HepG2 (cell line): ENCODE data around the gene GRID1. TPM values are rescaled to one million over a fixed set of nuclear protein-coding genes. Genes with fewer than 3 reads are reported as not detected.
A peak's percentile ranks its signal among the peaks of the same experiment; 100 is the strongest.

Source experiments
- AKAP8 ChIP-seq: sonication (generic); formaldehyde crosslinking; IDR thresholded peaks from 2 replicates; pipeline ENCODE4 v1.5.1; 2020; ENCODE audit warnings: mild to moderate bottlenecking, missing genetic modification reagents
- BCL6 ChIP-seq: IDR thresholded peaks from 2 replicates; pipeline ENCODE4 v1.6.1; 2016; ENCODE audit warnings: missing genetic modification reagents, missing compliant biosample characterization
- FUBP1 ChIP-seq: sonication (generic); formaldehyde crosslinking; IDR thresholded peaks from 2 replicates; pipeline ENCODE4 v1.5.1; 2020; ENCODE audit warnings: missing genetic modification reagents, mild to moderate bottlenecking, borderline replicate concordance
- GZF1 ChIP-seq: sonication (generic); formaldehyde crosslinking; IDR thresholded peaks from 2 replicates; pipeline ENCODE4 v1.5.1; 2020; ENCODE audit warnings: mild to moderate bottlenecking, missing genetic modification reagents
- HNRNPK ChIP-seq: fragments of 200-400 bp; formaldehyde crosslinking; IDR thresholded peaks from 2 replicates; pipeline ENCODE4 v1.6.1; 2018; ENCODE audit warnings: low read length, low read depth, moderate library complexity, mild to moderate bottlenecking; ENCODE audit not compliant: poor library complexity, severe bottlenecking
- JUND ChIP-seq: sonication (generic); formaldehyde crosslinking; IDR thresholded peaks from 2 replicates; pipeline ENCODE4 v1.8.0; 2022; ENCODE audit warnings: mild to moderate bottlenecking, missing genetic modification reagents
- KDM5B ChIP-seq: sonication (generic); formaldehyde crosslinking; IDR thresholded peaks from 2 replicates; pipeline ENCODE4 v1.4.0; 2020; ENCODE audit warnings: missing genetic modification reagents, mild to moderate bottlenecking, borderline replicate concordance
- NCOA5 ChIP-seq: sonication (generic); formaldehyde crosslinking; IDR thresholded peaks from 2 replicates; pipeline ENCODE4 v1.4.0; 2020; ENCODE audit warnings: missing genetic modification reagents
- NR1H2 ChIP-seq: sonication (generic); formaldehyde crosslinking; IDR thresholded peaks from 2 replicates; pipeline ENCODE4 v1.8.1; 2022; ENCODE audit warnings: low read depth, missing genetic modification reagents, borderline replicate concordance
- PCBP2 ChIP-seq: fragments of 200-400 bp; formaldehyde crosslinking; optimal IDR thresholded peaks from 2 replicates; pipeline ENCODE3; 2018; ENCODE audit warnings: low read length, low read depth; ENCODE audit not compliant: poor library complexity, severe bottlenecking
- POLR2A ChIP-seq, 2 experiments: IDR thresholded peaks; 2 replicates each; pipeline ENCODE4 v1.6.1; 2011; ENCODE audit warnings: low read depth in 2 of 2, low read length in 2 of 2, mild to moderate bottlenecking in 1 of 2, moderate library complexity in 1 of 2; ENCODE audit not compliant: insufficient read depth in 1 of 2
- REPIN1 ChIP-seq: sonication (generic); formaldehyde crosslinking; IDR thresholded peaks from 2 replicates; pipeline ENCODE4 v1.8.0; 2022; ENCODE audit warnings: missing genetic modification reagents, low read depth, mild to moderate bottlenecking, borderline replicate concordance
- SMARCE1 ChIP-seq: fragments of 450-650 bp; IDR thresholded peaks from 2 replicates; pipeline ENCODE4 v1.6.1; 2017; ENCODE audit warnings: borderline replicate concordance
- TCF7L2 ChIP-seq: IDR thresholded peaks from 2 replicates; pipeline ENCODE4 v1.6.1; 2011; ENCODE audit warnings: mild to moderate bottlenecking, low read depth, low read length, moderate library complexity
- ZBTB8A ChIP-seq: sonication (generic); formaldehyde crosslinking; IDR thresholded peaks from 2 replicates; pipeline ENCODE4 v1.4.0; 2020; ENCODE audit warnings: mild to moderate bottlenecking, low read depth, missing genetic modification reagents, borderline replicate concordance
- ZFP82 ChIP-seq: sonication (generic); formaldehyde crosslinking; IDR thresholded peaks from 2 replicates; pipeline ENCODE4 v1.5.1; 2020; ENCODE audit warnings: mild to moderate bottlenecking, missing genetic modification reagents, borderline replicate concordance
- ZNF331 ChIP-seq: sonication (generic); formaldehyde crosslinking; IDR thresholded peaks from 2 replicates; pipeline ENCODE4 v1.4.0; 2020; ENCODE audit warnings: missing genetic modification reagents
- ZNF777 ChIP-seq: sonication (generic); formaldehyde crosslinking; IDR thresholded peaks from 2 replicates; pipeline ENCODE4 v1.4.0; 2020; ENCODE audit warnings: missing genetic modification reagents
- polyA plus RNA-seq, 8 experiments: library from polyadenylated mRNA; depleted of rRNA in 3 of 8; stranded (reverse) in 7 of 8; unstranded in 1 of 8; fragments of >200 nt; fragmentation: Illumina TruSeq in 4 of 8; extraction: Trizol in 4 of 8; gene quantifications; 2 replicates each; pipeline versions ENCODE4 v1.2.1 to v1.2.3, GENCODE V29; 2011 to 2016; ENCODE audit warnings: low read depth in 4 of 8, missing spikeins in 1 of 8, mixed read lengths in 1 of 8; ENCODE audit not compliant: insufficient read depth in 1 of 8
- total RNA-seq, 5 experiments: library from RNA; depleted of rRNA; stranded (reverse); fragments of >200 nt; fragmentation: Illumina TruSeq; extraction: Trizol; gene quantifications; 2 replicates each; pipeline ENCODE4 v1.2.3, GENCODE V29; 2016; ENCODE audit warnings: low read depth in 1 of 5
- TF ChIP-seq, protein P1 (sequence below): sonication (generic); formaldehyde crosslinking; IDR thresholded peaks from 2 replicates; pipeline ENCODE4 v1.8.1; 2023; ENCODE audit warnings: mild to moderate bottlenecking, missing genetic modification reagents
- TF ChIP-seq, protein P2 (sequence below): sonication (generic); formaldehyde crosslinking; IDR thresholded peaks from 2 replicates; pipeline ENCODE4 v1.8.1; 2023; ENCODE audit warnings: mild to moderate bottlenecking, moderate library complexity, missing genetic modification reagents
- TF ChIP-seq, protein P3 (sequence below): sonication (generic); formaldehyde crosslinking; IDR thresholded peaks from 2 replicates; pipeline ENCODE4 v1.4.0; 2020; ENCODE audit warnings: missing genetic modification reagents
- TF ChIP-seq, protein P4 (sequence below): sonication (generic); formaldehyde crosslinking; IDR thresholded peaks from 2 replicates; pipeline ENCODE4 v1.5.0; 2020; ENCODE audit warnings: mild to moderate bottlenecking, missing genetic modification reagents, borderline replicate concordance

GRID1 gene
- total and polyA plus RNA-seq, 2 of the 13 experiments (the other 11 are each of a cell fraction or from before 2014, with no cell fraction given): 0.05 TPM; not detected in 1

- peak; percentile 7; the same call in 1 of the 2 replicates for TF ChIP-seq JUND
- TF ChIP-seq NCOA5 (CRISPR knock-in tag): no peak
- TF ChIP-seq, protein P1, sequence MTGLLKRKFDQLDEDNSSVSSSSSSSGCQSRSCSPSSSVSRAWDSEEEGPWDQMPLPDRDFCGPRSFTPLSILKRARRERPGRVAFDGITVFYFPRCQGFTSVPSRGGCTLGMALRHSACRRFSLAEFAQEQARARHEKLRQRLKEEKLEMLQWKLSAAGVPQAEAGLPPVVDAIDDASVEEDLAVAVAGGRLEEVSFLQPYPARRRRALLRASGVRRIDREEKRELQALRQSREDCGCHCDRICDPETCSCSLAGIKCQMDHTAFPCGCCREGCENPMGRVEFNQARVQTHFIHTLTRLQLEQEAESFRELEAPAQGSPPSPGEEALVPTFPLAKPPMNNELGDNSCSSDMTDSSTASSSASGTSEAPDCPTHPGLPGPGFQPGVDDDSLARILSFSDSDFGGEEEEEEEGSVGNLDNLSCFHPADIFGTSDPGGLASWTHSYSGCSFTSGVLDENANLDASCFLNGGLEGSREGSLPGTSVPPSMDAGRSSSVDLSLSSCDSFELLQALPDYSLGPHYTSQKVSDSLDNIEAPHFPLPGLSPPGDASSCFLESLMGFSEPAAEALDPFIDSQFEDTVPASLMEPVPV (CRISPR knock-in tag): no peak; the same call in 1 of the 2 replicates
- 0 out of 2 replicates have a peak, but pooled peaks have one; percentile 10 for TF ChIP-seq NR1H2
- no peak for TF ChIP-seq TCF7L2
- TF ChIP-seq FUBP1 (CRISPR knock-in tag): peak; percentile 37; the same call in 1 of the 2 replicates
- peak; percentile 56; the same call in 1 of the 2 replicates for TF ChIP-seq ZFP82 (CRISPR knock-in tag)
- peak; percentile 59 for TF ChIP-seq BCL6 (CRISPR knock-in tag)
- no peak for TF ChIP-seq SMARCE1
- peak; percentile 47; the same call in 1 of the 2 replicates for TF ChIP-seq ZNF331
- TF ChIP-seq, protein P2, sequence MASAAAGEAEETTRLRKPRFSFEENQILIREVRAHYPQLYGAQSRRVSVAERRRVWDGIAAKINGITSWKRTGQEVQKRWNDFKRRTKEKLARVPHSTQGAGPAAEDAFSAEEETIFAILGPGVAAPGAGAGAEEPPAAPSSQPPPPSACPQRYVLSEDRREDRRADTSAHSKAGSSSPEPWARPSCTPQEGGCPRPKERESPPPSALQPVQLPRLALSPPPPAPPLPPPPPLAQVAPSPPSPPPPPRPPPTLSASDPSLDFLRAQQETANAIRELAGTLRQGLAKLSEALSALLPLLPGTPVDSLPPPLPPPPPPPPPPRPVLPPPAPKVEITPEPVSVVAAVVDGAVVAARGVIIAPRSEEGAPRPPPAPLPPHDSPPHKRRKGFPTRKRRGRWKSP (CRISPR knock-in tag): peak; percentile 90
- TF ChIP-seq ZNF777 (CRISPR knock-in tag): peak; percentile 92
- no peak for TF ChIP-seq PCBP2
- peak; percentile 56 to 61 for TF ChIP-seq POLR2A (IDR thresholded peaks at IDR 0.05; ENCODE audit: insufficient read depth in 1 of 2, low read depth in 2 of 2, low read length in 2 of 2)
- no peak for TF ChIP-seq HNRNPK
- TF ChIP-seq GZF1 (CRISPR knock-in tag): no peak
- no peak; the same call in 1 of the 2 replicates for TF ChIP-seq ZBTB8A (CRISPR knock-in tag)
- TF ChIP-seq AKAP8: no peak
- TF ChIP-seq, protein P3, sequence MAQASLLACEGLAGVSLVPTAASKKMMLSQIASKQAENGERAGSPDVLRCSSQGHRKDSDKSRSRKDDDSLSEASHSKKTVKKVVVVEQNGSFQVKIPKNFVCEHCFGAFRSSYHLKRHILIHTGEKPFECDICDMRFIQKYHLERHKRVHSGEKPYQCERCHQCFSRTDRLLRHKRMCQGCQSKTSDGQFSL: no peak
- peak; percentile 97 for TF ChIP-seq KDM5B (CRISPR knock-in tag)
- TF ChIP-seq REPIN1 (CRISPR knock-in tag): peak; percentile 85
- TF ChIP-seq, protein P4, sequence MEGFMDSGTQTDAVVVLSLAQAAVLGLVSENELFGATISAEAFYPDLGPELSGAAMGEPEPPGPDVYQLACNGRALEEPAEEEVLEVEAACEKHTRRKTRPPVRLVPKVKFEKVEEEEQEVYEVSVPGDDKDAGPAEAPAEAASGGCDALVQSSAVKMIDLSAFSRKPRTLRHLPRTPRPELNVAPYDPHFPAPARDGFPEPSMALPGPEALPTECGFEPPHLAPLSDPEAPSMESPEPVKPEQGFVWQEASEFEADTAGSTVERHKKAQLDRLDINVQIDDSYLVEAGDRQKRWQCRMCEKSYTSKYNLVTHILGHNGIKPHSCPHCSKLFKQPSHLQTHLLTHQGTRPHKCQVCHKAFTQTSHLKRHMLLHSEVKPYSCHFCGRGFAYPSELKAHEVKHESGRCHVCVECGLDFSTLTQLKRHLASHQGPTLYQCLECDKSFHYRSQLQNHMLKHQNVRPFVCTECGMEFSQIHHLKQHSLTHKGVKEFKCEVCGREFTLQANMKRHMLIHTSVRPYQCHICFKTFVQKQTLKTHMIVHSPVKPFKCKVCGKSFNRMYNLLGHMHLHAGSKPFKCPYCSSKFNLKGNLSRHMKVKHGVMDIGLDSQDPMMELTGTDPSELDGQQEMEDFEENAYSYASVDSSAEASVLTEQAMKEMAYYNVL: peak; percentile 88; the same call in 1 of the 2 replicates
Measured at GRCh38 chr10:86399879-86400704, 33.5 kb upstream of the GRID1 start (continued).
